GOT3 (cell line): ENCODE data around the gene ANKRD28.
"Not testable (repeated sequence)": the region's sequence is repeated elsewhere in the genome, so short reads cannot be mapped to it uniquely, and the experiment has no call there.

Experiments used
- DNase-seq: peaks from one replicate; lab custom pipeline; 2025; ENCODE audit warnings: mixed read lengths; lab: John Stamatoyannopoulos, UW

The ANKRD28 gene

DNA sequence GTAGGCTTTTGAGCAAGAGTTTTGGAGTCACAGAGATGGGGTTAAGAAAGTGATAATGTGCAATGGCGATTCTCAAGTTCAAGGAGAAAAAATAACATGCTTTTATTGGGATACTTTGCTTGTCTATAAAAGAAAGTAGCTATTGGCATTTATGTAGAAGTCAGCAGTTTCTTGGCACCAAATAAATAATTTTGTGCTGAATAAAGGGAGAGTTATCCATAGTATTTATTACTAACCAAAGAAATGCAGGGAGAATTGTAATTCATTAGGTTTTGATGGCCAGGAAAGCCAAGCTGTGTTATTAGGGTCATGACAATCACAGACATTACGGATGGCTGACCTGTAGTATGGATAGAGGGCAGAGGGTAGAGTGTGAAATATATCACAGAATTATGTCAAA, 163.1 kb downstream of the ANKRD28 start:
- DNase-seq, result no peak

DNA sequence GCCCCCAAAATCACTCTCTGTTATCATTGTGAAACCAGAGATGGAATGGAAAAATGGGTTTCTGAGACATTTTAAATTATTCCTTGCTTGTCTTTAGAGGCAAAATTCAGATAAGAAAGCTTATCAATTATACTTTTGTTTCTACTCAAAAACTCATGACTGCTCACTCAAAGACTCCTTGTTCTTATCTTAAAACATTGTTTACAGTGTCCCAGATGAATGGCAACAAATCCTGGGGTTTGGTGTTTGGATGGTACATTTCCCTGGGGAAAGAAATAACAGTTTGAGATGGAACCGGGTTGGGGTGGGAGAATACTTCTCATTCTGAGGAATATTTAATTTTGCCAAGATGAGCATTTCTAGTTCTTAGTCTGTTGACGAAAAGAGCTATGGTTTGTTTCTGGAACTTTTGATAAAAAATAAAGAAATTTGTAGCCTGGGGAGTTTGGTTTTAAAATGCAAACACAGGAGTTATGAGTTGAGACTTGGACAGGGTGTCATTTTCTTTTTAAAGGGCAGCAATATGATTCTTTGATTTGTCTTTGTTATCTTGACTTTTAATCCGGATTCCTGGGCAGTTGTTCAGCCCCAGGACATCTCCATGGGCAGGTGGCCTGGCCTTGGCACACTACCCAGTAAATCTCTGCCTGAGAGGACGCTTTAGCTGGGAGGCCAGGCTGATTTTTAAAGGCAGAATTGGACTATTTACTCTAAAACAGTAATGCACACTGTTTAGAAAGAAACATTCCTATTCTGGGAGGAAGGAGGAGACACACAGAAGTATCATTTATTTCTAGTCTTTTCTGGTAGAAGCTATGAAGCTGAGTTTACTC, 163.8 kb downstream of the ANKRD28 start:
- DNase-seq, result no peak

DNA sequence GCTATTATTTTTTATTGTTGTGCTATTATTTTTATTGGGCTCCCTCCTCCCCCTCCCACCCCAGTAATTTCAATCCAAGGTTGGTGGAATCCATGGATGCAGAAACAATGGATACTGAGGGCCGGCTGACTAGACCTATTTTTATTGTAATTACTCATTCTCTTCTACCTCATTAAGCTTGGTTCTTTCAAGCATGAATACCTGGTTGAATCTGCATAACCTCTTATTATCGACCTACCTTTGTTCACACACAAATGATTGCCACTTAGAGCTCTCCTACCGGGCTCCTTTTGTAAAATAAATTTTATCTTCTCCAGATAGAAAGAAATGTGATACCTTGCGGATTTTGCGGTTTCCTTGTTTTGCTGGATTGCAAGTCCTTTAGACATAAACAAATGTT, 164.6 kb downstream of the ANKRD28 start:
- no peak for DNase-seq

DNA sequence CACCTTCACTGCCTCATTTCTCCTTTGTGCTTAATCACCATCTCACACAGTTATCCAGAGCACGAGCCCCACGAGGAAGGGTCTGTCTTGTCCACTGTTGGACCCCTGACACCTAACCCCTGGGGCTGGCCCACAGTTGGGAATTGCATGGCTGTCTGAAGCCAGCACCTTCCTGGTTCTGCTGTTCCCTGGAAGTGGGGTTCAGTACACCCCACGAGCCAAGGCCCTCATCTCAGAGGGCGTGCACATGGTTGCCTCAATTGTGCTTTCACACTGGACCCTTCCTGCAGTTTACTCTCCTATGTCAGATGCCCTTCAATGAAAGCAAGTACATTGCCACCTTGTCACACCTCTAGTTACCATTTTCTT, 165.6 kb downstream of the ANKRD28 start:
- DNase-seq, result no peak

DNA sequence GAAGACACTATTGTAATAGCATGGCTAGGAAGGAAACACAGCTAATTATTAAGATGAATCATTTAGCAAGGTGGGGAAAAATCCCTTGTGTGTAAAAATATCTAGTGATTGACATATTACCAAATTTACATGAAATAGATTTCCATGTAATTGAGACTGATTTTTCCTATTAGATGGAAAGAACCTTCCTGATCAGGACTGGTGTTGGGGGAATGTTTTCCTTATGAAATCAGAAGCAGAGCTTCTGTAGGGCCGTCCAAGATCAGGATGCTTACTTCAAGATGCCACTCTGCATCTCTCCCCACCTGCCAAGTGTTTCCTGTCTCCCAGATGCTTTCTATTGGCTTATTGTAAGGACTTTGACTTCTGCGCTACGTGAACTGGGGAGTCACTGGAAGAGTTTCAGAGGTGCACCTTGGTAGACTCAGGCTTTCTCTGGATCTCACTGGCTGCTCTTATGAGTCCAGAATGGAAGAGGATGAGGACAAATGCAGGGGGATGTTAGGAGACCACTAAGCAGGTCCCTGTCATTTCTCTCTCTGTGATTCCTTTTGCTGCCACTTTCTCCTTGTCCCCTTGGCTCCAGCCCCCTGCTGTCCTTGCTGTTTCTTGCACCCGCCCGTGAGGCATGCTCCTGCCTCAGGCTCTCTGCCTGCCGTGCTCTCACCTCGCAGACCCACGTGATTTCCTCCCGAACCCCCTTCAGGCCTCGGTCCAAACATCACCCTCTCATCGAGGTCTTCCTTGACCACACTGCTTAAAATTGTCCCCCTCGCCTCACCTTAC, 166.2 kb downstream of the ANKRD28 start:
- DNase-seq, result no peak

DNA sequence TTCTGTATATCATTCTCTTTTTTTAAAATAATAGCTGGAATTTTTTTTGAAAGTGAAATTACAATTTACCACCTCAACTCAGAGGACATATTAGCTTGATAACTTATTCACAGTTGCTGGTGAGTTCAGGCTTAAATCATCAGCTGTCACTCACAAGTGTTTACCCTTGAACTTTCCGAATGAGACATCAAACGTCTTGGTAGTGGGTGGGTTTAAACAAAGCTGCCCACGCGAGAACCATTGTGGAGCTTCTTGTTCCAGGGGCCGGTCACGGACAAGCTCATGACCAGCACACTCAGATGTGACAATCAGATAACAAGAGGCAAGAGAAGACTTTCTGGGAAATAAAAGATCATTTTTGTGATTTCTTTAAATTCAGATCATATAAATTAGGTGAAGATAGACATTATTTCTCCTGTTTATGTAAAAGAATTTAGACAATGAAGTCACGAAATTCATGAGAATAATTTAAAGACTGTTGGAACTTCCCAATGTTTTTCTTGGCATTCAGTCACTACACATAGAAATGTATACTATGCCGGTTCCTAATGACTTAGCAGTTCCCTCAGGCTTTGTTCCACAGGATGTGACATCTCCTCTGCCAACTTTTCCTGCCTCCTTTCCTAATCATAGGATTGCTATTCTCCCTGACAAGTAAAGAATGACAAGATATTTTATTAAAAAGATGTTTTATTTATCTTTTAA, 167.0 kb downstream of the ANKRD28 start:
- DNase-seq, result no peak

DNA sequence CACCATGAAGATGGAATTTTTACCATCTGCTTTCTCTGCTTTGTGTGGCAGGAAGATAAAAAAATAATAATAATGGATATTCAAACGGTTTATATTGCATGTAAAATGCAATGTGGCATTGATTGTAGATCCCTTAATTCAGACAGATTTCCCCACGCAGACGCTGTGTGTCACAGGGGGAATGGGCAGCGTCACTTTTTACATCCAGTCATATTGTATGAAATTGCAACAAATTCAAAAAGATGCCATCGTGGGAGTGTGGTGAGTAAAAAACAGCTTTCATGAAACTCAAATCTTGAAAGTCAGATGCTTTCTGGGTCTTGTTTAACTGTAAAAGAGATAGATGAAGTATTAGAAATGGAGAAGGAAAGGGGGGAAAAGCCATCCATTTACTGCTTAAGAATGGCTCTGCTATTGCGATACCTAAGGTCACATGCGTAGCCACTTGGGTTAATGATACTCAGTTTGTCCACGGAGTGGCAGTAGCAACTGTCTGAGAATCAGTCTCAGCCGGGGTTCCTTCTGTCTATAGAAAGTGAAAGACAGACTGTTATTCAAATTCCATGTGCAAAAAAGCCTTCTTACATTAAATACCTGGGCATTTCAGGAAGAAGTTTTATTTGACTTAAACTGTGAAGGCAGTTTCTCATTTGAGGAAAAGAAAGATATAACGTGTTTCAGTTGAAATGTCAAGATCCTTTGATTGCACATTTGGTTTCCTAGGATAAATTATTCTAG, 167.8 kb downstream of the ANKRD28 start:
- no peak for DNase-seq

DNA sequence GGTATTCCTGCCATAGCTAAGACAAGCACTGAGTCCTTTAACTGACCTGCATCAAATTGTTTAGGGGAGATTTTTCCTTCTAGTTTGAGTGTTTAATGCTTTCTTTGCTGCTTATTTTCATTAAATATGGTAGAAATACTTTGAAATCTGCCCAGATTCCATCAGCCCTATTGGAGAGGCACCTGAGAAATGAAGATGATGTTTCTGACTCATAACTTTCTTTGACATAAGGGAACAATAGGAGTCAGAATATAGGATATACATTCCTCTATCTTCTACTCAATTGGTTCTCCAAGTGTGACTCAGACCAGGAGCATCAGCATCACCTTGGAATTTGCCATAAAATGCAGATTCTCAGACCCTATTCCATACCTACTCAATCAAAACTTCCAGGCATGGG, 168.8 kb downstream of the ANKRD28 start:
- DNase-seq, result no peak

DNA sequence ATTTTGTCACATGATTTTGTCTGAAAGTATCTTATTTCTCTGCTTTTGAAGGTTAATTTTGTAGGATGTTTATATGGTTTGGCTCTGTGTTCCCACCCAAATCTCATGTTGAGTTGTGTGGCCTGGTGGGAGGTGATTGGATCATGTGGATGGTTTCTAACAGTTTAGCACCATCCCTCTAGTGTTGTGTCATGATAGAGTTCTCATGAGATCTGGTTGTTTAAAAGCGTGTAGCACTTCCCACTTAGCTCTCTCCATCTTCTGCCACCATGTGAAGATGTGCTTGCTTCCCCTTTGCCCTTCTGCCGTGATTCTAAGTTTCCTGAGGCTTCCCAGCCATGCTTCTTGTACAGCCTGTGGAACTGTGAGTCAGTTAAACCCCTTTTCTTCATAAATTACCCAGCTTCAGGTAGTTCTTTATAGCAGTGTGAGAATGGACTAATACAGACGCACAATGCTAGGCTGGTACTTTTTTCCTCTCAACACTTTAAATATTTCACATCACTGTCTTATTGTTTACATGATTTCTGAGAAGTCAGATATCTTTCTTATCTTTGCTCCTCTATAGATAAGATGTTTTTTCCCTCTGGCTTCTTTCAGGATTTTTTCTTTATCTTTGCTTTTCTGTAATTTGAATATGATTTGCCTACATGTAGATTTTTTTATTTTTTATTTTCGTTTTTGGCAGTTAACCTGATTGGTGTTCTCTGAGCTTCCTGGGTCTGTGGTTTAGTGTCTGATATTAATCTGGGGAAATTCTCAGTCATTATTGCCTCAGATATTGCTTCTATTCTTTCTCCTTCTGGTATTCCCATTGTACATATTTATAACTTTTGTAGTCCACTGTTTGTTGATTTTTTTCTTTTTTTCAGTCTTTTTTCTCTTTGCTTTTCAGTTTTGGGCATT, 174.0 kb downstream of the ANKRD28 start:
- no peak for DNase-seq

DNA sequence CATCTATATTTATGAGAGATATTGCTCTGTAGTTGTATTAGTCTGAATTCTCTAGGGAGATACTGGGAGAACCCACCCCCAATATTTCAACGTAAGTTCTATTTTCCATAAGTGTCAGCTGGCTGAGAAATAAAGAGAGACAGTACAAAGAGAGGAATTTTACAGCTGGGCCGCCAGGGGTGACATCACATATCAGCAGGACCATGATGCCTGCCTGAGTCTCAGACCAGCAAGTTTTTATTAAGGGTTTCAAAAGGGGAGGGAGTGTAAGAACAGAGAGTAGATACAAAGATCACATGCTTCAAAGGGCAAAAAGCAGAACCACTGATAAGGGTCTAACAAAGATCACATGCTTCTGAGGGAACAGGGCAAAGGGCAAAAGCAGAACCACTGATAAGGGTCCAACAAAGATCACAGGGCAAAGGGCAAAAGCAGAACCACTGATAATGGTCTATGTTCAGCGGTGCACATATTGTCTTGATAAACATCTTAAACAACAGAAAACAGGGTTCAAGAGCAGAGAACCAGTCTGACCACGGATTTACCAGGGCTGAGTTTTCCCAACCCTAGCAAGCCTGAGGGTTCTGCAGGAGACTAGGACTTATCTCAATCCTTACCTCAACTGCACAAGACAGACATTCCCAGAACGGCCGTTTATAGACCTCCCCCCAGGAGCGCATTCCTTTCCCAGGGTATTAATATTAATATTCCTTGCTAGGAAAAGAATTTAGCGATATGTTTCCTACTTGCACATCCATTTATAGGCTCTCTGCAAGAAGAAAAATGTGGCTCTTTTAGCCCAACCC, 177.9 kb downstream of the ANKRD28 start:
- DNase-seq, result not testable (repeated sequence)
